ENCODE data around the gene TP53BP2. TPM values are rescaled to one million over a fixed set of nuclear protein-coding genes. Genes with fewer than 3 reads are reported as not detected.
A peak's percentile ranks its signal among the peaks of the same experiment; 100 is the strongest.

Gene TP53BP2
- total RNA-seq, 1 donor from 2014 or later = 22.6 TPM

DNA sequence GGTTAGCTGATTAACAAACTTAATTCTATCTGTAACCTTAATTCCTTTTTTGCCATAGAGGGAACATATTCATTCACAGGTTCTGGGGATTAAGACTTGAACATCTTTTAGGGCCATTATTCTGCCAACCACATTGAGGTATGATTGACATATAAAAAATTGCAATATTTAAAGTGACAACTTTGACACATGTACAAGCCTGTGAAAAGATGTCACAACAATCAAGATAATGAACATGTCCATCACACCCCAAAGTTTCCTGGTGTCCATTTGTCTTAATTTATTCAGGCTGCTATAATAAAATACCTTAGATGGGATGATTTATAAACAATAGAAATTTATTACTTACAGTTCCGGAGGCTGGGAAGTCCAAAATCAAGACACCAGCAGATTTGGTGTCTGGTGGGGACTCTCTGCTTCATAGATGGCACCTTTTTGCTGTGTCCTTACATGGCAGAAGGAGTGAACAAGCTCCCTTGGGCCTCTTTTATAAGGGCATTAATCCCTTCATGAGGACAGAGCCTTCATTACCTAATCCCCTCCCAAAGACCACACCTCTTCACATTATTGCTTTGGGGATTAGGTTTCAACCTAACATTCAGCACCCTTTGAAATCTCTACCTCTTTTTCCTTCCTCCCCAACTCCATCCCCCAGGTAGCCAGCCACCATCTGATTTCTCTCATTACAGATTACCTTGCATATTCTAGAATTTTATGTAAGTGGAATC is 33.0 kb upstream of the TP53BP2 start:
- TF ChIP-seq, protein P1, sequence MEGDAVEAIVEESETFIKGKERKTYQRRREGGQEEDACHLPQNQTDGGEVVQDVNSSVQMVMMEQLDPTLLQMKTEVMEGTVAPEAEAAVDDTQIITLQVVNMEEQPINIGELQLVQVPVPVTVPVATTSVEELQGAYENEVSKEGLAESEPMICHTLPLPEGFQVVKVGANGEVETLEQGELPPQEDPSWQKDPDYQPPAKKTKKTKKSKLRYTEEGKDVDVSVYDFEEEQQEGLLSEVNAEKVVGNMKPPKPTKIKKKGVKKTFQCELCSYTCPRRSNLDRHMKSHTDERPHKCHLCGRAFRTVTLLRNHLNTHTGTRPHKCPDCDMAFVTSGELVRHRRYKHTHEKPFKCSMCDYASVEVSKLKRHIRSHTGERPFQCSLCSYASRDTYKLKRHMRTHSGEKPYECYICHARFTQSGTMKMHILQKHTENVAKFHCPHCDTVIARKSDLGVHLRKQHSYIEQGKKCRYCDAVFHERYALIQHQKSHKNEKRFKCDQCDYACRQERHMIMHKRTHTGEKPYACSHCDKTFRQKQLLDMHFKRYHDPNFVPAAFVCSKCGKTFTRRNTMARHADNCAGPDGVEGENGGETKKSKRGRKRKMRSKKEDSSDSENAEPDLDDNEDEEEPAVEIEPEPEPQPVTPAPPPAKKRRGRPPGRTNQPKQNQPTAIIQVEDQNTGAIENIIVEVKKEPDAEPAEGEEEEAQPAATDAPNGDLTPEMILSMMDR (IDR thresholded peaks at IDR 0.05; ENCODE audit: insufficient read depth, low read length, severe bottlenecking) = no peak
- H3K4me3 ChIP-seq (ENCODE audit: low read depth, low read length) = no peak overlapping the region

DNA sequence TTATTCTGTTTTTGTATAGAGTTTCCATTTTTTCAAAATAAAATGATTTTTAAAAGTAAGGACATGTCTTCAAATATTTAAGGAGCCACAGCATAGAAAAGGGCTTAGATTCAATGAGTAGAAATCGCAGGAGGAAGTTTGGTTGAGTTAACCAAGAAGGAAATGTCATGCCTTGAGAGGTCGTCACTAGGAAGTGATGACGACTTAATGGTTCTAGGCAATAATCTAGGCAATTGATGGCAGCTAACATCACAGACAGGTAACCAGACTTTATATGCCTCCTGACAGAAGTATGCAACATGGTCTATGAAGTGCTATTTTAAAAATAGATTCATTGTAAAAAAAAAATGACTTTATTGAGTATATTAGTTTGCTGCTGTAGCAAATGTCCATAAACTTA is 32.1 kb upstream of the TP53BP2 start:
- H3K36me3 ChIP-seq (ENCODE audit: control insufficient read depth, insufficient read depth, low read length) = no peaks in the 10 kb centered on the region
- no peak overlapping the region for H3K4me3 ChIP-seq (ENCODE audit: low read depth, low read length)
- FAIRE-seq = no peak
- TF ChIP-seq, protein P1 (IDR thresholded peaks at IDR 0.05; ENCODE audit: insufficient read depth, low read length, severe bottlenecking) = no peak
- no peaks in the 10 kb centered on the region for H3K27me3 ChIP-seq (ENCODE audit: control insufficient read depth, insufficient read depth, low read length)
- DNase-seq (ENCODE audit: low read depth) = no peak

More for the DNA sequence above, 33.0 kb upstream of the TP53BP2 start:
- no peaks in the 10 kb centered on the region for H3K27me3 ChIP-seq (ENCODE audit: control insufficient read depth, insufficient read depth, low read length)
- FAIRE-seq (no peak), DNase-seq (ENCODE audit: low read depth) (no peak)
- H3K36me3 ChIP-seq (ENCODE audit: control insufficient read depth, insufficient read depth, low read length) = no peaks in the 10 kb centered on the region

DNA sequence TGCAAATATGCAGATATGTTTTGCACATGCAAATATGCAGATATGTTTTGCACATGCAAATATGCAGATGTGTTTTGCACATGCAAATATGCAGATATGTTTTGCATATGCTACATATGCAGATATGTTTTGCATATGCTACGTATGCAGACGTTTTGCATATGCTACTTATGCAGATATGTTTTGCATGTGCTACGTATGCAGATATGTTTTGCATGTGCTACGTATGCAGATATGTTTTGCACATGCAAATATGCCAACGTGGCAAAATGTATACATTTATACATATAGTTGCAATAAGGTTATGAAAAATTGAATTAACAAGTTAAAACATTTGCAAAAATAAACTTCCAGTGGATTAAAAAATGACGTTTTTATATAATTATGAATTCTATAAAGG is 30.8 kb upstream of the TP53BP2 start:
- FAIRE-seq (no peak), DNase-seq (ENCODE audit: low read depth) (no peak)

DNA sequence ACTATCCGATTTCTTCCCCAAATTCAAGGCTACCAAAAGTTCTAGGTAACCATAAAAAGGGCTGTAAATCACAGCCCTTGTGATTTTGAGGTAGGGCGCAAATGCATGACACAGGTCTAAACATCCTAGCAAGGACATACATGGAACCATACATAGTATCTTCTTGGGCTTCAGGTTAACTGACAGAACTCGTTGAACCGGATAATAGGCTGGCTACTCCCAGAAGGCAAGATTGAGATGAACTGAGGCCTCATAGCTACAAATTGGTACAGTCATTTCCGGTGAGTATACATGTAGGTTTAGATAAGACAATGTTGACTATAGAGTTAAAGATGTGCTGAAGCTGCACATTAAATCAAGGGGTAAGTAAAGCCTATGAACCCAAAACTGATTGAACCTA is 27.3 kb upstream of the TP53BP2 start:
- Histone ChIP-seq H3K36me3 (ENCODE audit: control insufficient read depth, insufficient read depth, low read length) (no peaks in the 10 kb centered on the region), H3K4me3 (ENCODE audit: low read depth, low read length) (no peak overlapping the region), H3K27me3 (ENCODE audit: control insufficient read depth, insufficient read depth, low read length) (no peaks in the 10 kb centered on the region)
- DNase-seq (ENCODE audit: low read depth) = peak; percentile 85
- FAIRE-seq = no peak
- TF ChIP-seq, protein P1 (IDR thresholded peaks at IDR 0.05; ENCODE audit: insufficient read depth, low read length, severe bottlenecking) = no peak

More for the DNA sequence above, 30.8 kb upstream of the TP53BP2 start:
- TF ChIP-seq, protein P1 (IDR thresholded peaks at IDR 0.05; ENCODE audit: insufficient read depth, low read length, severe bottlenecking) = no peak
- Histone ChIP-seq H3K27me3 (ENCODE audit: control insufficient read depth, insufficient read depth, low read length) (no peaks in the 10 kb centered on the region), H3K4me3 (ENCODE audit: low read depth, low read length) (no peak overlapping the region), H3K36me3 (ENCODE audit: control insufficient read depth, insufficient read depth, low read length) (no peaks in the 10 kb centered on the region)

DNA sequence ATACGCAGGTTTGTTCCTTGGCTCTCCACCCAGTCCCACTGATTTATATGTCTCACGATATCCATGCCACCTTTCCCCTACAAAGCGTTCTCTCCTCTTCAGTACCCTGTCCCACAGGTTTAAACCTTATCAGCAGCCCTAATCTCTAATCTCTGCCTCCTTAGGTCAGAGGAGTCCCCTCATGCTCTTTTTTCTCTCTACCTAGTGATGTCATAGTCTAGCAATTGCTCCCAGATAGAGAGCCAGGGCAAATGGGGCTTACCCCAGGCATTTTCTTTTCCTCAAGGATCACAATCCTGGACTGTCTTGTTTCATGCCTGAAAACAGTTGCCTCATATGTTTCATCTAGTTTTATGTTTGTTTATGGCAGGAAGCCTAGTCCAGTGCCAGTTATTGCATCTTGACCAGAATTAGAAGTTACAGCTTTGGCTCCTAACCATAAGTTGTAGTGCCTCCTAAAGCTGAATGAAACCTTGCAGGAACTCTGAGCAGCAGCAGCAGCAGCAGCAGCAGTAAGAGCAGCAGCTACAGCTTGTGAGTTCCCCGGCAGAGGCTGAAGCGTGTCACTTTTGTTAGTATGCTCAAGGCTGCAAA is 26.7 kb upstream of the TP53BP2 start:
- DNase-seq (ENCODE audit: low read depth) (no peak), FAIRE-seq (no peak)
- Histone ChIP-seq H3K36me3 (ENCODE audit: control insufficient read depth, insufficient read depth, low read length) (no peaks in the 10 kb centered on the region), H3K27me3 (ENCODE audit: control insufficient read depth, insufficient read depth, low read length) (no peaks in the 10 kb centered on the region), H3K4me3 (ENCODE audit: low read depth, low read length) (no peak overlapping the region)
- TF ChIP-seq, protein P1 (IDR thresholded peaks at IDR 0.05; ENCODE audit: insufficient read depth, low read length, severe bottlenecking) = no peak

Data from bronchial epithelial cell (primary cell).